CD8-positive, alpha-beta memory T cell (primary cell): Measurements from ENCODE around the gene CST9. TPM values are rescaled to one million over a fixed set of nuclear protein-coding genes. Genes with fewer than 3 reads are reported as not detected.
A peak's percentile ranks its signal among the peaks of the same experiment; 100 is the strongest.

Experiments used
- CTCF ChIA-PET: fragments of 350-600 bp; sonication (Branson Sonifier 250); formaldehyde crosslinking; loops from one replicate; lab custom pipeline; 2021; ENCODE audit warnings: antibody characterized with exemption; lab: Charles Lee
- POLR2A ChIA-PET: fragments of 350-600 bp; sonication (Branson Sonifier 250); formaldehyde crosslinking; loops from one replicate; lab custom pipeline; 2021; ENCODE audit warnings: antibody characterized with exemption; lab: Charles Lee
- DNase-seq, 5 donors: peaks; one replicate each; pipeline versions ENCODE4 v3.0.0 to v3.0.0-alpha.2; 2020 to 2022; ENCODE audit warnings: mixed read lengths in 1 of 5
- H3K27ac ChIP-seq: one replicate; pipeline ENCODE4 v1.7.0; 2013; ENCODE audit warnings: low read depth, mild to moderate bottlenecking, low read length, moderate library complexity
- H3K27me3 ChIP-seq: 2 replicates; pipeline ENCODE4 v1.7.0; 2013; ENCODE audit warnings: low read length, mild to moderate bottlenecking; ENCODE audit not compliant: insufficient read depth, poor library complexity, severe bottlenecking
- H3K36me3 ChIP-seq: 2 replicates; pipeline ENCODE4 v1.7.0; 2013; ENCODE audit warnings: mild to moderate bottlenecking, low read length, moderate library complexity; ENCODE audit not compliant: insufficient read depth
- H3K4me1 ChIP-seq: 2 replicates; pipeline ENCODE4 v1.7.0; 2013; ENCODE audit warnings: mild to moderate bottlenecking, low read length, moderate library complexity; ENCODE audit not compliant: insufficient read depth
- H3K4me3 ChIP-seq: 2 replicates; pipeline ENCODE4 v1.7.0; 2013; ENCODE audit warnings: mild to moderate bottlenecking, low read length
- H3K9me3 ChIP-seq: 2 replicates; pipeline ENCODE4 v1.7.0; 2013; ENCODE audit warnings: mild to moderate bottlenecking, low read length
- H3K27ac Mint-ChIP-seq, 8 donors: one replicate each; pipeline ENCODE4 v1.8.0; 2020 to 2021; ENCODE audit warnings: mixed read lengths in 8 of 8, mild to moderate bottlenecking in 6 of 8, inconsistent platforms in 3 of 8, moderate library complexity in 3 of 8
- H3K27me3 Mint-ChIP-seq, 2 donors: one replicate each; pipeline ENCODE4 v1.8.0; 2020 to 2021; ENCODE audit warnings: mixed read lengths in 2 of 2, mild to moderate bottlenecking in 1 of 2, moderate library complexity in 1 of 2
- H3K36me3 Mint-ChIP-seq, 3 donors: one replicate each; pipeline ENCODE4 v1.8.0; 2020 to 2021; ENCODE audit warnings: mixed read lengths in 3 of 3, inconsistent platforms in 1 of 3, mild to moderate bottlenecking in 1 of 3
- H3K4me1 Mint-ChIP-seq, 3 donors: one replicate each; pipeline ENCODE4 v1.8.0; 2020 to 2021; ENCODE audit warnings: mixed read lengths in 3 of 3, inconsistent platforms in 1 of 3, mild to moderate bottlenecking in 1 of 3
- H3K4me3 Mint-ChIP-seq, 7 donors: one replicate each; pipeline ENCODE4 v1.8.0; 2020 to 2021; ENCODE audit warnings: mixed read lengths in 7 of 7, mild to moderate bottlenecking in 6 of 7, moderate library complexity in 4 of 7, inconsistent platforms in 2 of 7
- H3K9me3 Mint-ChIP-seq, 5 donors: one replicate each; pipeline ENCODE4 v1.8.0; 2020 to 2022; ENCODE audit warnings: mixed read lengths in 5 of 5, mild to moderate bottlenecking in 3 of 5, moderate library complexity in 2 of 5, inconsistent platforms in 1 of 5
- polyA plus RNA-seq: library from polyadenylated mRNA; unstranded; fragments of 300-500 nt; fragmentation: Illumina TruSeq; gene quantifications from one replicate; pipeline ENCODE4 v1.2.3, GENCODE V29; 2021
- total RNA-seq, 2 experiments: library from RNA; stranded (reverse); gene quantifications; one replicate each; pipeline ENCODE4 v1.2.3, GENCODE V29; 2021

The CST9 gene
- total and polyA plus RNA-seq, 3 experiments from 2014 or later: not detected

- peaks cover 11 to 30% of the 10 kb centered on the region in 2 donors for H3K27me3 Mint-ChIP-seq
- Histone ChIP-seq H3K4me1 (no peaks in the 10 kb centered on the region), H3K27me3 (no peaks in the 10 kb centered on the region), H3K4me3 (no peak overlapping the region), H3K9me3 (no peaks in the 10 kb centered on the region), H3K36me3 (no peaks in the 10 kb centered on the region), H3K27ac (no peak overlapping the region)
- H3K36me3 Mint-ChIP-seq: no peaks in the 10 kb centered on the region
- DNase-seq: no peak
- peaks cover 2 to 8% (median 7%) of the 10 kb centered on the region in 3 donors for H3K4me1 Mint-ChIP-seq
- H3K9me3 Mint-ChIP-seq: no peaks in the 10 kb centered on the region
- ChIA-PET POLR2A (no interaction called here), CTCF (no interaction called here)
- no peak overlapping the region for H3K4me3 Mint-ChIP-seq
- H3K27ac Mint-ChIP-seq: peak overlapping the region in 1 of 8 donors; percentile 23
These were observed 35.3 kb upstream of the CST9 start for GRCh38 chr20:23640671-23641667.

- Mint-ChIP-seq H3K27ac (peak overlapping the region in 1 of 8 donors; percentile 33), H3K4me1 (peaks cover 2 to 8% (median 7%) of the 10 kb centered on the region in 3 donors), H3K36me3 (no peaks in the 10 kb centered on the region), H3K4me3 (no peak overlapping the region), H3K27me3 (peaks cover 8 to 36% of the 10 kb centered on the region in 2 donors), H3K9me3 (no peaks in the 10 kb centered on the region)
- H3K4me1 ChIP-seq: no peaks in the 10 kb centered on the region
- H3K4me3 ChIP-seq: no peak overlapping the region
- ChIA-PET CTCF (no interaction called here), POLR2A (no interaction called here)
- H3K27ac ChIP-seq: no peak overlapping the region
- no peaks in the 10 kb centered on the region for H3K27me3 ChIP-seq
- H3K36me3 ChIP-seq: no peaks in the 10 kb centered on the region
- no peaks in the 10 kb centered on the region for H3K9me3 ChIP-seq
- DNase-seq: no peak
These were observed 34.4 kb upstream of the CST9 start for GRCh38 chr20:23640018-23640601.

- Histone ChIP-seq H3K27ac (no peak overlapping the region), H3K4me1 (no peaks in the 10 kb centered on the region), H3K36me3 (no peaks in the 10 kb centered on the region), H3K9me3 (no peaks in the 10 kb centered on the region), H3K4me3 (no peak overlapping the region), H3K27me3 (no peaks in the 10 kb centered on the region)
- ChIA-PET POLR2A (no interaction called here), CTCF (no interaction called here)
- no peaks in the 10 kb centered on the region for H3K9me3 Mint-ChIP-seq
- no peak overlapping the region for H3K4me3 Mint-ChIP-seq
- no peak overlapping the region for H3K27ac Mint-ChIP-seq
- H3K27me3 Mint-ChIP-seq: peaks cover 8 to 39% of the 10 kb centered on the region in 2 donors
- no peak for DNase-seq
- peaks cover 2 to 8% (median 7%) of the 10 kb centered on the region in 3 donors for H3K4me1 Mint-ChIP-seq
- H3K36me3 Mint-ChIP-seq: no peaks in the 10 kb centered on the region
These were observed 33.8 kb upstream of the CST9 start for GRCh38 chr20:23639490-23639958.

- Mint-ChIP-seq H3K36me3 (no peaks in the 10 kb centered on the region), H3K9me3 (no peaks in the 10 kb centered on the region), H3K4me3 (no peak overlapping the region), H3K4me1 (peaks cover 2 to 8% (median 7%) of the 10 kb centered on the region in 3 donors), H3K27ac (no peak overlapping the region), H3K27me3 (peaks cover 8 to 43% of the 10 kb centered on the region in 2 donors)
- ChIA-PET POLR2A (no interaction called here), CTCF (no interaction called here)
- Histone ChIP-seq H3K9me3 (no peaks in the 10 kb centered on the region), H3K4me3 (no peak overlapping the region), H3K36me3 (no peaks in the 10 kb centered on the region), H3K27ac (no peak overlapping the region), H3K27me3 (no peaks in the 10 kb centered on the region), H3K4me1 (no peaks in the 10 kb centered on the region)
- no peak for DNase-seq
These were observed 32.6 kb upstream of the CST9 start for GRCh38 chr20:23638309-23638708.

- peaks cover 2 to 8% (median 7%) of the 10 kb centered on the region in 3 donors for H3K4me1 Mint-ChIP-seq
- H3K36me3 Mint-ChIP-seq: no peaks in the 10 kb centered on the region
- H3K27ac Mint-ChIP-seq: peak within 1 kb of the TSS in 2 of 8 donors; percentile 28 to 69
- H3K4me3 ChIP-seq: no peak within 1 kb of the TSS
- no peaks in the 10 kb centered on the region for H3K9me3 ChIP-seq
- H3K27ac ChIP-seq: peak within 1 kb of the TSS; percentile 43
- peak within 1 kb of the TSS in 6 of 7 donors; percentile 55 to 80 (median 69) for H3K4me3 Mint-ChIP-seq
- CTCF ChIA-PET: no interaction called here
- H3K36me3 ChIP-seq: no peaks in the 10 kb centered on the region
- no peaks in the 10 kb centered on the region for H3K4me1 ChIP-seq
- H3K9me3 Mint-ChIP-seq: no peaks in the 10 kb centered on the region
- no peak for DNase-seq
- peaks cover 8 to 47% of the 10 kb centered on the region in 2 donors for H3K27me3 Mint-ChIP-seq
- H3K27me3 ChIP-seq: no peaks in the 10 kb centered on the region
- POLR2A ChIA-PET: no interaction called here
These were observed 31.8 kb upstream of the CST9 start, which contains the start of gene CST3 for GRCh38 chr20:23637282-23638221. CST3 (minus strand) TSS chr20:23637955; CDS start chr20:23637862, 93 bp downstream.

GRCh38 chr20:23636908-23637281 is 31.2 kb upstream of the CST9 start:
- ChIA-PET POLR2A (no interaction called here), CTCF (no interaction called here)
- H3K27me3 Mint-ChIP-seq: peaks cover 8 to 47% of the 10 kb centered on the region in 2 donors

GRCh38 chr20:23636182-23636907 is 30.6 kb upstream of the CST9 start:
- H3K4me3 ChIP-seq: no peak overlapping the region
- H3K27me3 ChIP-seq: no peaks in the 10 kb centered on the region
- Mint-ChIP-seq H3K36me3 (no peaks in the 10 kb centered on the region), H3K4me1 (peaks cover 2 to 8% (median 7%) of the 10 kb centered on the region in 3 donors), H3K4me3 (peak overlapping the region in 6 of 7 donors; percentile 55 to 80 (median 69)), H3K27me3 (peaks cover 8 to 51% of the 10 kb centered on the region in 2 donors), H3K27ac (no peak overlapping the region), H3K9me3 (no peaks in the 10 kb centered on the region)
- DNase-seq: no peak
- no peaks in the 10 kb centered on the region for H3K36me3 ChIP-seq
- peak overlapping the region; percentile 43 for H3K27ac ChIP-seq
- ChIA-PET POLR2A (no interaction called here), CTCF (no interaction called here)
- no peaks in the 10 kb centered on the region for H3K9me3 ChIP-seq
- H3K4me1 ChIP-seq: no peaks in the 10 kb centered on the region

More at GRCh38 chr20:23636908-23637281, 31.2 kb upstream of the CST9 start:
- DNase-seq: no peak
- Histone ChIP-seq H3K4me1 (no peaks in the 10 kb centered on the region), H3K4me3 (no peak overlapping the region), H3K9me3 (no peaks in the 10 kb centered on the region), H3K27me3 (no peaks in the 10 kb centered on the region), H3K27ac (peak overlapping the region; percentile 43), H3K36me3 (no peaks in the 10 kb centered on the region)
- Mint-ChIP-seq H3K9me3 (no peaks in the 10 kb centered on the region), H3K4me3 (peak overlapping the region in 6 of 7 donors; percentile 55 to 80 (median 69)), H3K4me1 (peaks cover 2 to 8% (median 7%) of the 10 kb centered on the region in 3 donors), H3K27ac (peak overlapping the region in 2 of 8 donors; percentile 28 to 69), H3K36me3 (no peaks in the 10 kb centered on the region)
